OCI-LY3 (cell line): ENCODE data around the gene TSSK1B.

ENCODE experiments used
- H2AFZ ChIP-seq: fragments of 200-600, 300-600 bp; shearing (Covaris generic); 2 replicates; pipeline ENCODE4 v1.6.0; 2014; ENCODE audit warnings: antibody characterized with exemption, low read depth, low read length
- H3K27ac ChIP-seq: fragments of 200-600, 300-600 bp; sonication (generic); 2 replicates; pipeline ENCODE4 v1.5.1; 2014; ENCODE audit warnings: mild to moderate bottlenecking, low read length, moderate library complexity, mixed read lengths
- H3K27me3 ChIP-seq: fragments of 200-600, 300-600 bp; sonication (generic); 2 replicates; pipeline ENCODE4 v1.6.1; 2014; ENCODE audit warnings: low read depth, low read length, mixed read lengths
- H3K36me3 ChIP-seq: fragments of 200-600, 300-600 bp; sonication (generic); replicated peaks from 2 replicates; pipeline ENCODE3; 2014; ENCODE audit warnings: low read depth, low read length, mixed read lengths
- H3K4me1 ChIP-seq: fragments of 300-600, 200-600 bp; sonication (generic); 2 replicates; pipeline ENCODE4 v1.6.1; 2014; ENCODE audit warnings: low read length, mixed read lengths
- H3K4me2 ChIP-seq: fragments of 200-600, 300-600 bp; sonication (generic); 2 replicates; pipeline ENCODE4 v1.6.1; 2014; ENCODE audit warnings: low read length, mixed read lengths
- H3K4me3 ChIP-seq: fragments of 300-600, 200-600 bp; sonication (generic); 2 replicates; pipeline ENCODE4 v1.5.1; 2014; ENCODE audit warnings: antibody characterized with exemption, mild to moderate bottlenecking, low read length, moderate library complexity
- H3K79me2 ChIP-seq: fragments of 300-600, 200-600 bp; shearing (Covaris generic); 2 replicates; pipeline ENCODE4 v1.6.1; 2014; ENCODE audit warnings: mild to moderate bottlenecking, low read length, mixed read lengths
- H3K9ac ChIP-seq: fragments of 300-600, 200-600 bp; shearing (Covaris generic); 2 replicates; pipeline ENCODE4 v1.6.0; 2014; ENCODE audit warnings: mild to moderate bottlenecking, low read length, moderate library complexity
- H3K9me3 ChIP-seq: fragments of 200-600, 300-600 bp; shearing (Covaris generic); 2 replicates; pipeline ENCODE4 v1.6.1; 2014; ENCODE audit warnings: low read length, mixed read lengths; ENCODE audit not compliant: insufficient read depth
- H4K20me1 ChIP-seq: fragments of 200-600, 300-600 bp; sonication (generic); 2 replicates; pipeline ENCODE4 v1.6.1; 2016; ENCODE audit warnings: low read length, mixed read lengths; ENCODE audit not compliant: insufficient read depth
- EZH2phosphoT487 ChIP-seq: fragments of 200-600 bp; shearing (Covaris generic); IDR thresholded peaks from 2 replicates; pipeline ENCODE4 v1.6.1; 2018; ENCODE audit warnings: antibody characterized with exemption, mixed run types, low read depth
- TF ChIP-seq, protein P1 (sequence below): fragments of 200-600, 300-600 bp; sonication (generic); IDR thresholded peaks from 2 replicates; pipeline ENCODE4 v1.5.1; 2014; ENCODE audit warnings: antibody characterized with exemption, low read length, low read depth

TSSK1B gene

DNA sequence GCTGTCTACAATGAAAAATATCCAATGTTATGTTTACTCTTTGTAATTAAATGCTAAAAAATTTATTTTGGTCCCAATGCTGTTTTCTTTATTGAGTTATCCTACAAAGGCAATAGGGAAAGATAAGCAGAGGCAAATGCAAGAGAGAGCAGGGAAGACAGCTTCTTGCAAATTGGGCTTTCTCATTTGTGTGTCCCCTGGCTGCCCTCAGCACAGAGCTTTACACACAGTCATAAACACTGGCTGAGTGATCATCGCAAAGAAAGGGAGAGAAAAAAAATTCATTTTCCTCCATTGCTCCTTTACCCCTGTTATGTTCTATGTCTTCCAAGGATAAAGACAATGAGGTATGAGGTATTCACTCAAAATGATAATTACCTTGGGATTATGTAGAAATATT is 2.3 kb upstream of the TSSK1B start:
- no peak overlapping the region for H3K27ac ChIP-seq
- no peaks in the 10 kb centered on the region for H3K36me3 ChIP-seq
- no peak overlapping the region for H3K4me3 ChIP-seq
- no peak overlapping the region for H3K9ac ChIP-seq
- no peak overlapping the region for H3K4me2 ChIP-seq
- no peak for TF ChIP-seq EZH2phosphoT487
- TF ChIP-seq, protein P1, sequence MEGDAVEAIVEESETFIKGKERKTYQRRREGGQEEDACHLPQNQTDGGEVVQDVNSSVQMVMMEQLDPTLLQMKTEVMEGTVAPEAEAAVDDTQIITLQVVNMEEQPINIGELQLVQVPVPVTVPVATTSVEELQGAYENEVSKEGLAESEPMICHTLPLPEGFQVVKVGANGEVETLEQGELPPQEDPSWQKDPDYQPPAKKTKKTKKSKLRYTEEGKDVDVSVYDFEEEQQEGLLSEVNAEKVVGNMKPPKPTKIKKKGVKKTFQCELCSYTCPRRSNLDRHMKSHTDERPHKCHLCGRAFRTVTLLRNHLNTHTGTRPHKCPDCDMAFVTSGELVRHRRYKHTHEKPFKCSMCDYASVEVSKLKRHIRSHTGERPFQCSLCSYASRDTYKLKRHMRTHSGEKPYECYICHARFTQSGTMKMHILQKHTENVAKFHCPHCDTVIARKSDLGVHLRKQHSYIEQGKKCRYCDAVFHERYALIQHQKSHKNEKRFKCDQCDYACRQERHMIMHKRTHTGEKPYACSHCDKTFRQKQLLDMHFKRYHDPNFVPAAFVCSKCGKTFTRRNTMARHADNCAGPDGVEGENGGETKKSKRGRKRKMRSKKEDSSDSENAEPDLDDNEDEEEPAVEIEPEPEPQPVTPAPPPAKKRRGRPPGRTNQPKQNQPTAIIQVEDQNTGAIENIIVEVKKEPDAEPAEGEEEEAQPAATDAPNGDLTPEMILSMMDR = no peak
- H3K9me3 ChIP-seq = no peaks in the 10 kb centered on the region
- H3K4me1 ChIP-seq = no peaks in the 10 kb centered on the region
- H4K20me1 ChIP-seq = no peaks in the 10 kb centered on the region
- H2AFZ ChIP-seq = no peak overlapping the region
- no peaks in the 10 kb centered on the region for H3K79me2 ChIP-seq
- H3K27me3 ChIP-seq = no peaks in the 10 kb centered on the region

DNA sequence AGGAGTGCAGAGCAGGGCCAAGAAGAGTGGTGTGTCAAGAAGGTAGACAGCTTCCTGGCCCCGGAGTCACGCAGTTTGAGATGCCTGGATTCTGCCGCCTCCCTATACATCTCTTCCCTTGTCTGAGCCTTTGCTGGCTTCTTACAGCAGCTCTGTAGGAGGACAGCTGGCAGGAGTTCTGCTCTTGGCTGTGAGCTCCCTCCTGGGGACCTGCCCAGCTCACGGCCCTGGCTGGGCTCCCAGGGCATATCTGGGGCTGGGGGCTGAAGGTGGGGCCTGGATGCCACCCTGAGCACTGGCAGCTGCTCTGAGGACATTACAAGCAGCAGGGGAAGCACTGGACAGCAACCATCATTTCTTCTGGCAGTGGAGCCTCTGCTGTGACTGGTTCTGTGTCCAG is 786 bp upstream of the TSSK1B start:
- Histone ChIP-seq H3K4me2 (no peak overlapping the region), H3K4me1 (no peaks in the 10 kb centered on the region), H3K36me3 (no peaks in the 10 kb centered on the region), H3K4me3 (no peak overlapping the region), H3K9ac (no peak overlapping the region), H3K27me3 (no peaks in the 10 kb centered on the region), H3K79me2 (no peaks in the 10 kb centered on the region), H2AFZ (no peak overlapping the region), H3K27ac (no peak overlapping the region), H3K9me3 (no peaks in the 10 kb centered on the region), H4K20me1 (no peaks in the 10 kb centered on the region)
- TF ChIP-seq EZH2phosphoT487 = no peak
- TF ChIP-seq, protein P1 = no peak

DNA sequence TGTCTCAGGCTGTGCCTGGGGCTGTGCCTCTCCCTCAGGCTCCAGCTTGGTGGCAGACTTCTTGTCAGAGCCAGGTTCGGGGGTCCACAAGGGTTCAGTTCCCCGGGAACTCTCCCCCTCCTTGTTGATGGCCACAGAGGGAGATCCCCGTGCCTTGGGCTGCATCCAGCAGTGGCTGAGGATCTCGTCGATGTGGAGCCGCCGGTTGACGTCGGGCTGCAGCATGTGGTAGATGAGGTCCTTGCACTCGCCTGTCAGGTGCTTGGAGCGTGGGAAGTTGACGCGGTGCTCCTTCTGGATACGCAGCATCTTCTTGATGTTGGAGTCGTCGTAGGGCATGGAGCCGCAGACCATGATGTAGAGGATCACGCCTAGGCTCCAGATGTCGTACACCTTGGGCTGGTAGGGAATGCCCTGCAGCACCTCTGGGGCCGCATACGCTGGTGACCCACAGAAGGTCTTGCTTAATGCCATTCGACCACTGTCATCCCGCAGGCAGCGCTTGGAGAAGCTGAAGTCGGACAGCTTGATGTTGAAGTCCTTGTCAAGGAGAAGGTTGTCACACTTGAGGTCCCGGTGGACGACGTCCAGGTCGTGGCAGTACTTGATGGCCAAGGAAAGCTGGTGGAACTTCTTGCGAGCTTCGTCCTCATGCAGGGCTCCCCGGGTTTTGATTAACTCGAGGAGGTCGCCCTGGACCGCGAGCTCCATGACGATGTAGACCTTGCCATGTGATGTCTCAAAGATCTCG is 752 bp downstream of the TSSK1B start:
- Histone ChIP-seq H3K4me3 (no peak overlapping the region), H3K27ac (no peak overlapping the region), H4K20me1 (no peaks in the 10 kb centered on the region), H2AFZ (no peak overlapping the region), H3K79me2 (no peaks in the 10 kb centered on the region), H3K9me3 (no peaks in the 10 kb centered on the region), H3K36me3 (no peaks in the 10 kb centered on the region), H3K4me1 (no peaks in the 10 kb centered on the region), H3K4me2 (no peak overlapping the region), H3K27me3 (no peaks in the 10 kb centered on the region), H3K9ac (no peak overlapping the region)
- TF ChIP-seq, protein P1 = no peak
- TF ChIP-seq EZH2phosphoT487 = no peak

DNA sequence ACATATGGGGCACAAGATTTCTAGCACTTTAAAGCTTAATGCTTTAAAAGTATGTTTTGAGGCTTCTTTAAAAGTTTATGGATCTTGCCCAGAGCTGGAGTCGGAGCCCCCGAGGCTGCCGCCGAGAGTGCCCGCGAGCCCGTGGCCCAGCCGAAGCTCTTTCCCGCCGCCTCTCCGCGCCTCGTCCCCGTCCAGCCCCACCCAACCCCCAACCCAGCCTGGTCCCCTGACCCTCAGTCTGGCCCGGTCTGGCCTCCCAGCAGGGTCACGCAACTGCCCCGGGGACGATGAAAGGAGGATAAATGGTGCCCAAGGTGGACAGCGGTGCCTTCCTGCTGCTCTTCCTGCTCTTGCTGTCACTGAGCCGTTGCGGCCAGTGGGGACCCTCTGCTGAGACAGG is 1.7 kb downstream of the TSSK1B start:
- Histone ChIP-seq H4K20me1 (no peaks in the 10 kb centered on the region), H3K79me2 (no peaks in the 10 kb centered on the region), H3K4me3 (no peak overlapping the region), H3K36me3 (no peaks in the 10 kb centered on the region), H3K27ac (no peak overlapping the region), H3K4me1 (no peaks in the 10 kb centered on the region), H3K27me3 (no peaks in the 10 kb centered on the region), H2AFZ (no peak overlapping the region), H3K4me2 (no peak overlapping the region), H3K9me3 (no peaks in the 10 kb centered on the region), H3K9ac (no peak overlapping the region)
- TF ChIP-seq, protein P1 = no peak
- no peak for TF ChIP-seq EZH2phosphoT487
